HepG2 (cell line): ENCODE results near the gene HDAC4. TPM values are rescaled to one million over a fixed set of nuclear protein-coding genes. Genes with fewer than 3 reads are reported as not detected.
A peak's percentile ranks its signal among the peaks of the same experiment; 100 is the strongest.

Experiments
- DPF2 ChIP-seq: sonication (generic); formaldehyde crosslinking; IDR thresholded peaks from 2 replicates; pipeline ENCODE4 v1.4.0; 2020; ENCODE audit warnings: mild to moderate bottlenecking, low read depth, missing genetic modification reagents, borderline replicate concordance
- MED1 ChIP-seq: sonication (generic); formaldehyde crosslinking; IDR thresholded peaks from 2 replicates; pipeline ENCODE4 v1.4.0; 2020; ENCODE audit warnings: missing genetic modification reagents
- REL ChIP-seq: sonication (generic); formaldehyde crosslinking; conservative IDR thresholded peaks from 2 replicates; pipeline ENCODE4 v1.8.0; 2022; ENCODE audit warnings: mild to moderate bottlenecking, missing genetic modification reagents, moderate library complexity
- TARDBP ChIP-seq: sonication (generic); formaldehyde crosslinking; IDR thresholded peaks from 2 replicates; pipeline ENCODE4 v1.8.0; 2022; ENCODE audit warnings: mild to moderate bottlenecking, missing genetic modification reagents
- WIZ ChIP-seq: sonication (generic); formaldehyde crosslinking; IDR thresholded peaks from 2 replicates; pipeline ENCODE4 v1.5.1; 2020; ENCODE audit warnings: mild to moderate bottlenecking, missing genetic modification reagents
- XBP1 ChIP-seq: sonication (generic); formaldehyde crosslinking; IDR thresholded peaks from 2 replicates; pipeline ENCODE4 v1.5.0; 2020; ENCODE audit warnings: missing genetic modification reagents
- ZNF318 ChIP-seq: sonication (generic); formaldehyde crosslinking; IDR thresholded peaks from 2 replicates; pipeline ENCODE4 v1.4.0; 2020; ENCODE audit warnings: mild to moderate bottlenecking, missing genetic modification reagents
- ZNF343 ChIP-seq: sonication (generic); formaldehyde crosslinking; IDR thresholded peaks from 2 replicates; pipeline ENCODE4 v1.4.0; 2020; ENCODE audit warnings: mild to moderate bottlenecking, missing genetic modification reagents
- ZNF451 ChIP-seq: sonication (generic); formaldehyde crosslinking; IDR thresholded peaks from 2 replicates; pipeline ENCODE4 v1.5.0; 2020; ENCODE audit warnings: mild to moderate bottlenecking, missing genetic modification reagents
- polyA plus RNA-seq, 8 experiments: library from polyadenylated mRNA; depleted of rRNA in 3 of 8; stranded (reverse) in 7 of 8; unstranded in 1 of 8; fragments of >200 nt; fragmentation: Illumina TruSeq in 4 of 8; extraction: Trizol in 4 of 8; gene quantifications; 2 replicates each; pipeline versions ENCODE4 v1.2.1 to v1.2.3, GENCODE V29; 2011 to 2016; ENCODE audit warnings: low read depth in 4 of 8, missing spikeins in 1 of 8, mixed read lengths in 1 of 8; ENCODE audit not compliant: insufficient read depth in 1 of 8
- total RNA-seq, 5 experiments: library from RNA; depleted of rRNA; stranded (reverse); fragments of >200 nt; fragmentation: Illumina TruSeq; extraction: Trizol; gene quantifications; 2 replicates each; pipeline ENCODE4 v1.2.3, GENCODE V29; 2016; ENCODE audit warnings: low read depth in 1 of 5
- TF ChIP-seq, protein P1 (sequence below): sonication (generic); formaldehyde crosslinking; IDR thresholded peaks from 2 replicates; pipeline ENCODE4 v1.5.1; 2020; ENCODE audit warnings: mild to moderate bottlenecking, missing genetic modification reagents
- TF ChIP-seq, protein P2 (sequence below): IDR thresholded peaks from 2 replicates; pipeline ENCODE4 v1.6.1; 2018; ENCODE audit warnings: missing genetic modification reagents, mild to moderate bottlenecking, missing compliant biosample characterization
- TF ChIP-seq, protein P3 (sequence below): IDR thresholded peaks from 2 replicates; pipeline ENCODE4 v1.6.1; 2016; ENCODE audit warnings: missing biosample characterization, missing genetic modification reagents, low read depth
- TF ChIP-seq, protein P4 (sequence below): sonication (generic); formaldehyde crosslinking; IDR thresholded peaks from 2 replicates; pipeline ENCODE4 v1.4.0; 2020; ENCODE audit warnings: missing genetic modification reagents

Gene HDAC4
- total and polyA plus RNA-seq, 2 of the 13 experiments (the other 11 are each of a cell fraction or from before 2014, with no cell fraction given): 10.1 to 11.5 TPM

- TF ChIP-seq, protein P1, sequence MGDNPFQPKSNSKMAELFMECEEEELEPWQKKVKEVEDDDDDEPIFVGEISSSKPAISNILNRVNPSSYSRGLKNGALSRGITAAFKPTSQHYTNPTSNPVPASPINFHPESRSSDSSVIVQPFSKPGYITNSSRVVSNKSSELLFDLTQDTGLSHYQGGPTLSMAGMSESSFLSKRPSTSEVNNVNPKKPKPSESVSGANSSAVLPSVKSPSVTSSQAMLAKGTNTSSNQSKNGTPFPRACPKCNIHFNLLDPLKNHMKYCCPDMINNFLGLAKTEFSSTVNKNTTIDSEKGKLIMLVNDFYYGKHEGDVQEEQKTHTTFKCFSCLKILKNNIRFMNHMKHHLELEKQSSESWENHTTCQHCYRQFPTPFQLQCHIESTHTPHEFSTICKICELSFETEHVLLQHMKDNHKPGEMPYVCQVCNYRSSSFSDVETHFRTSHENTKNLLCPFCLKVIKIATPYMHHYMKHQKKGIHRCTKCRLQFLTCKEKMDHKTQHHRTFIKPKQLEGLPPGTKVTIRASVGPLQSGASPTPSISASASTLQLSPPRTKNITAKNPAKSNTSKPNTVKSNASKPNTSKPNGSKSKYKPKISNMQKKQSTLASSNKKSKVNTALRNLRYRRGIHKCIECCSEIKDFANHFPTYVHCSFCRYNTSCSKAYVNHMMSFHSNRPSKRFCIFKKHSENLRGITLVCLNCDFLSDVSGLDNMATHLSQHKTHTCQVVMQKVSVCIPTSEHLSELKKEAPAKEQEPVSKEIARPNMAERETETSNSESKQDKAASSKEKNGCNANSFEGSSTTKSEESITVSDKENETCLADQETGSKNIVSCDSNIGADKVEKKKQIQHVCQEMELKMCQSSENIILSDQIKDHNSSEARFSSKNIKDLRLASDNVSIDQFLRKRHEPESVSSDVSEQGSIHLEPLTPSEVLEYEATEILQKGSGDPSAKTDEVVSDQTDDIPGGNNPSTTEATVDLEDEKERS (CRISPR knock-in tag): peak; percentile 98
- TF ChIP-seq, protein P2, sequence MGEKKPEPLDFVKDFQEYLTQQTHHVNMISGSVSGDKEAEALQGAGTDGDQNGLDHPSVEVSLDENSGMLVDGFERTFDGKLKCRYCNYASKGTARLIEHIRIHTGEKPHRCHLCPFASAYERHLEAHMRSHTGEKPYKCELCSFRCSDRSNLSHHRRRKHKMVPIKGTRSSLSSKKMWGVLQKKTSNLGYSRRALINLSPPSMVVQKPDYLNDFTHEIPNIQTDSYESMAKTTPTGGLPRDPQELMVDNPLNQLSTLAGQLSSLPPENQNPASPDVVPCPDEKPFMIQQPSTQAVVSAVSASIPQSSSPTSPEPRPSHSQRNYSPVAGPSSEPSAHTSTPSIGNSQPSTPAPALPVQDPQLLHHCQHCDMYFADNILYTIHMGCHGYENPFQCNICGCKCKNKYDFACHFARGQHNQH (CRISPR knock-in tag): peak; percentile 94
- TF ChIP-seq, protein P3, sequence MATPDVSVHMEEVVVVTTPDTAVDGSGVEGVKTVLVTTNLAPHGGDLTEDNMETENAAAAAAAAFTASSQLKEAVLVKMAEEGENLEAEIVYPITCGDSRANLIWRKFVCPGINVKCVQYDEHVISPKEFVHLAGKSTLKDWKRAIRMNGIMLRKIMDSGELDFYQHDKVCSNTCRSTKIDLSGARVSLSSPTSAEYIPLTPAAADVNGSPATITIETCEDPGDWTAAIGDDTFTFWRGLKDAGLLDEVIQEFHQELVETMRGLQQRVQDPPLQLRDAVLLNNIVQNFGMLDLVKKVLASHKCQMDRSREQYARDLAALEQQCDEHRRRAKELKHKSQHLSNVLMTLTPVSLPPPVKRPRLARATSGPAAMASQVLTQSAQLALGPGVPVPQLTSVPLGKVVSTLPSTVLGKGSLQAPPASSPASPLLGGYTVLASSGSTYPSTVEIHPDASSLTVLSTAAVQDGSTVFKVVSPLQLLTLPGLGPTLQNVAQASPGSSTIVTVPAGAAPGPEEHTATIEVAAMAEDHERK (CRISPR knock-in tag): peak; percentile 92
- TF ChIP-seq REL (CRISPR knock-in tag): peak; percentile 99
- TF ChIP-seq MED1 (CRISPR knock-in tag): peak; percentile 88
- TF ChIP-seq ZNF451 (CRISPR knock-in tag): peak; percentile 91
- peak; percentile 98 for TF ChIP-seq ZNF318 (CRISPR knock-in tag)
- TF ChIP-seq TARDBP (CRISPR knock-in tag): peak; percentile 76; the same call in 1 of the 2 replicates
- TF ChIP-seq, protein P4, sequence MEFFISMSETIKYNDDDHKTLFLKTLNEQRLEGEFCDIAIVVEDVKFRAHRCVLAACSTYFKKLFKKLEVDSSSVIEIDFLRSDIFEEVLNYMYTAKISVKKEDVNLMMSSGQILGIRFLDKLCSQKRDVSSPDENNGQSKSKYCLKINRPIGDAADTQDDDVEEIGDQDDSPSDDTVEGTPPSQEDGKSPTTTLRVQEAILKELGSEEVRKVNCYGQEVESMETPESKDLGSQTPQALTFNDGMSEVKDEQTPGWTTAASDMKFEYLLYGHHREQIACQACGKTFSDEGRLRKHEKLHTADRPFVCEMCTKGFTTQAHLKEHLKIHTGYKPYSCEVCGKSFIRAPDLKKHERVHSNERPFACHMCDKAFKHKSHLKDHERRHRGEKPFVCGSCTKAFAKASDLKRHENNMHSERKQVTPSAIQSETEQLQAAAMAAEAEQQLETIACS (CRISPR knock-in tag): peak; percentile 65
- no peak for TF ChIP-seq DPF2 (CRISPR knock-in tag)
- peak; percentile 93 for TF ChIP-seq XBP1 (CRISPR knock-in tag)
- peak; percentile 99 for TF ChIP-seq ZNF343 (CRISPR knock-in tag)
- TF ChIP-seq WIZ (CRISPR knock-in tag): peak; percentile 92
These were observed 454 bp upstream of the HDAC4 start (continued) for GRCh38 chr2:239401067-239401880.
